HG03025 (cell line): Measurements from ENCODE around the gene HDDC3.

ENCODE experiments used
- ATAC-seq: cut with Tn5 transposase; IDR thresholded peaks from one replicate; pipeline ENCODE4 v1.9.1; 2021; ENCODE audit warnings: mild to moderate bottlenecking, moderate library complexity; ENCODE audit not compliant: unreplicated experiment, low FRiP score

HDDC3 gene

DNA sequence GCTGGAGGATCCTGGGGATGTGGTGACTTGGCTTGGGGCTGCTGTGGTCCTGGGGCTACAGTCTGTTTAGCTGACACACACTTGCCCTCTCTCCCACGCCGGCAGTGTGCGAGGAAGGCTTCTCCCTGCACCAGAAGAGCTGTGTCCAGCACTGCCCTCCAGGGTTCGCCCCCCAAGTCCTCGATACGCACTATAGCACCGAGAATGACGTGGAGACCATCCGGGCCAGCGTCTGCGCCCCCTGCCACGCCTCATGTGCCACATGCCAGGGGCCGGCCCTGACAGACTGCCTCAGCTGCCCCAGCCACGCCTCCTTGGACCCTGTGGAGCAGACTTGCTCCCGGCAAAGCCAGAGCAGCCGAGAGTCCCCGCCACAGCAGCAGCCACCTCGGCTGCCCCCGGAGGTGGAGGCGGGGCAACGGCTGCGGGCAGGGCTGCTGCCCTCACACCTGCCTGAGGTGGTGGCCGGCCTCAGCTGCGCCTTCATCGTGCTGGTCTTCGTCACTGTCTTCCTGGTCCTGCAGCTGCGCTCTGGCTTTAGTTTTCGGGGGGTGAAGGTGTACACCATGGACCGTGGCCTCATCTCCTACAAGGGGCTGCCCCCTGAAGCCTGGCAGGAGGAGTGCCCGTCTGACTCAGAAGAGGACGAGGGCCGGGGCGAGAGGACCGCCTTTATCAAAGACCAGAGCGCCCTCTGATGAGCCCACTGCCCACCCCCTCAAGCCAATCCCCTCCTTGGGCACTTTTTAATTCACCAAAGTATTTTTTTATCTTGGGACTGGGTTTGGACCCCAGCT, 51.0 kb downstream of the HDDC3 start:
- ATAC-seq, result no peak

DNA sequence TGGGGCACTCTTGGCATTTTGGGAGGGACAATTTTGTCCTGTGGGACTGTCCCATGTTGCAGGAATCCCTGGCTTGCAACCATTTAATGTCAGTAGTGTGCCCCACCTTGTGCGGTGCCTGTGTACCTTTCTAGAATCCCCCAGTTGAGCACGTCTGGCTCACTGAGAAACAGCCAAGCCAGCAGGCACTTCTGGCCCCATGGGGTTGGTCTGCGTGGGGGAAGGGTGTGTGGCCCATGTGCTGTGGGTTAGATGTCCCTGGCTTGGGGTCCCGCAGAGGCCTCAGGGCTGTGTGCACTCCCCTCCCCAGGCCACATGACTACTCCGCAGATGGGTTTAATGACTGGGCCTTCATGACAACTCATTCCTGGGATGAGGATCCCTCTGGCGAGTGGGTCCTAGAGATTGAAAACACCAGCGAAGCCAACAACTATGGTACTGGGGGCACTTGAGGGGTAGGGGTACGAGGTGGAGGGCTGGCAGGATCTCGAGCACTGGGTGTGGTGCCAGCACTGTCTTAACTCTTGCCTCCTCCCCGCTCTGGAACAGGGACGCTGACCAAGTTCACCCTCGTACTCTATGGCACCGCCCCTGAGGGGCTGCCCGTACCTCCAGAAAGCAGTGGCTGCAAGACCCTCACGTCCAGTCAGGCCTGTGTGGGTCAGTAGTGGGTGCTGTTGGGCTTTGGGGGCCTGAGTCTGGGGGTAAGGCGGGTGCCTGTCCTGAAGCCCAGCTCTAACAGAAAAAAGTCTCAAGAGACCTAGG, 51.8 kb downstream of the HDDC3 start:
- no peak for ATAC-seq
